HEK293 (cell line): ENCODE measurements around the gene RNF11.
"Not testable (repeated sequence)": the region's sequence is repeated elsewhere in the genome, so short reads cannot be mapped to it uniquely, and the experiment has no call there.

Experiments
- CTCF ChIA-PET: fragments of 350-600 bp; formaldehyde crosslinking; extraction: SDS; loops from one replicate; lab custom pipeline; 2021; ENCODE audit warnings: antibody characterized with exemption; lab: Yijun Ruan, JAX
- POLR2A ChIA-PET: fragments of 300-600 bp; formaldehyde crosslinking; extraction: SDS; loops from one replicate; lab custom pipeline; 2020; ENCODE audit warnings: antibody characterized with exemption, inconsistent platforms; lab: Yijun Ruan, JAX
- H3K27ac ChIP-seq: fragments of 200-500 bp; sonication (Bioruptor generic); 2 replicates; pipeline ENCODE4 v1.5.1; 2014; ENCODE audit warnings: low read depth, low read length, control low read depth, inconsistent platforms; ENCODE audit errors: extremely low read depth
- H3K36me3 ChIP-seq, 2 experiments: fragments of 200-500 bp in 1 of 2; sonication (Bioruptor generic) in 1 of 2; 1 replicate in 1 of 2; 2 replicates in 1 of 2; pipeline ENCODE4 v1.5.1; 2014 to 2017; ENCODE audit warnings: inconsistent platforms in 2 of 2, low read length in 2 of 2; ENCODE audit not compliant: control insufficient read depth in 2 of 2, insufficient read depth in 1 of 2
- H3K4me1 ChIP-seq: fragments of 200-500 bp; sonication (Bioruptor generic); 2 replicates; pipeline ENCODE4 v1.5.1; 2014; ENCODE audit warnings: mild to moderate bottlenecking, low read length, inconsistent platforms; ENCODE audit not compliant: control insufficient read depth, insufficient read depth
- H3K4me3 ChIP-seq: 2 replicates; pipeline ENCODE4 v1.5.1; 2011; ENCODE audit warnings: low read depth, mild to moderate bottlenecking, control low read depth, low read length, moderate library complexity
- H3K9me3 ChIP-seq: fragments of 200-500 bp; sonication (Bioruptor generic); 2 replicates; pipeline ENCODE4 v1.5.1; 2014; ENCODE audit warnings: low read depth, low read length, inconsistent platforms; ENCODE audit not compliant: control insufficient read depth, insufficient read depth
- AEBP2 ChIP-seq: fragments of 450-650 bp; formaldehyde crosslinking; IDR thresholded peaks from 2 replicates; pipeline ENCODE4 v1.5.1; 2016; ENCODE audit warnings: missing biosample characterization, missing genetic modification characterization, borderline replicate concordance
- KLF1 ChIP-seq: fragments of 450-650 bp; formaldehyde crosslinking; IDR thresholded peaks from 2 replicates; pipeline ENCODE4 v1.5.1; 2016; ENCODE audit warnings: missing biosample characterization, missing genetic modification characterization
- KLF7 ChIP-seq: fragments of 450-650 bp; formaldehyde crosslinking; IDR thresholded peaks from 2 replicates; pipeline ENCODE4 v1.5.1; 2016; ENCODE audit warnings: missing biosample characterization, missing genetic modification characterization, borderline replicate concordance
- PATZ1 ChIP-seq: fragments of 450-650 bp; formaldehyde crosslinking; IDR thresholded peaks from 2 replicates; pipeline ENCODE4 v1.5.1; 2016; ENCODE audit warnings: missing biosample characterization, missing genetic modification characterization
- SP7 ChIP-seq: fragments of 450-650 bp; formaldehyde crosslinking; IDR thresholded peaks from 2 replicates; pipeline ENCODE4 v1.5.1; 2016; ENCODE audit warnings: missing biosample characterization, missing genetic modification characterization
- YY2 ChIP-seq: fragments of 450-650 bp; formaldehyde crosslinking; IDR thresholded peaks from 2 replicates; pipeline ENCODE4 v1.5.1; 2016; ENCODE audit warnings: missing biosample characterization, missing genetic modification characterization
- ZBTB26 ChIP-seq: fragments of 450-650 bp; formaldehyde crosslinking; optimal IDR thresholded peaks from 2 replicates; pipeline ENCODE3; 2016; ENCODE audit warnings: missing biosample characterization, mild to moderate bottlenecking, missing genetic modification characterization
- ZNF398 ChIP-seq: fragments of 450-650 bp; formaldehyde crosslinking; IDR thresholded peaks from 2 replicates; pipeline ENCODE4 v1.5.1; 2017; ENCODE audit warnings: missing biosample characterization, missing genetic modification characterization
- ZNF404 ChIP-seq: fragments of 450-650 bp; formaldehyde crosslinking; IDR thresholded peaks from 2 replicates; pipeline ENCODE4 v1.5.1; 2017; ENCODE audit warnings: missing biosample characterization, missing genetic modification characterization
- ZNF518A ChIP-seq: fragments of 450-650 bp; formaldehyde crosslinking; conservative IDR thresholded peaks from 2 replicates; pipeline ENCODE4 v1.5.1; 2016; ENCODE audit warnings: low read depth, missing biosample characterization, missing genetic modification characterization
- ZNF585B ChIP-seq: fragments of 450-650 bp; formaldehyde crosslinking; IDR thresholded peaks from 2 replicates; pipeline ENCODE4 v1.5.1; 2016; ENCODE audit warnings: missing biosample characterization, missing genetic modification characterization
- ZNF645 ChIP-seq: fragments of 450-650 bp; formaldehyde crosslinking; IDR thresholded peaks from 2 replicates; pipeline ENCODE4; 2016; ENCODE audit warnings: missing biosample characterization, missing genetic modification characterization
- ZNF837 ChIP-seq: fragments of 450-650 bp; formaldehyde crosslinking; IDR thresholded peaks from 2 replicates; pipeline ENCODE4 v1.5.1; 2016; ENCODE audit warnings: missing biosample characterization, missing genetic modification characterization
- ZSCAN30 ChIP-seq: fragments of 450-650 bp; IDR thresholded peaks from 2 replicates; pipeline ENCODE4 v1.5.1; 2018; ENCODE audit warnings: missing biosample characterization, mild to moderate bottlenecking, missing genetic modification characterization, moderate library complexity

RNF11 gene

GRCh38 chr1:51249445-51249844, 13.4 kb downstream of the RNF11 start:
- Histone ChIP-seq H3K4me3 (no peak overlapping the region), H3K36me3 (no peaks in the 10 kb centered on the region; a peak in 1 of 3 replicates), H3K9me3 (no peaks in the 10 kb centered on the region), H3K4me1 (peaks cover 5% of the 10 kb centered on the region; the same call in 1 of the 2 replicates), H3K27ac (no peak overlapping the region)
- CTCF ChIA-PET = no interaction called here
- POLR2A ChIA-PET = no interaction called here
- TF ChIP-seq YY2 (tag by site-specific recombination) (no peak), ZNF837 (tag by site-specific recombination) (no peak), ZNF585B (tag by site-specific recombination) (no peak), ZNF518A (tag by site-specific recombination) (no peak), ZSCAN30 (tag by site-specific recombination) (no peak), KLF1 (tag by site-specific recombination) (no peak)

- H3K9me3 ChIP-seq, POLR2A ChIA-PET, H3K36me3 ChIP-seq, H3K4me3 ChIP-seq, H3K4me1 ChIP-seq, H3K27ac ChIP-seq: not testable (repeated sequence)
- CTCF ChIA-PET = interaction anchor here (0.6 kb wide), 1 partner anchor 18 kb away, joined by 3 read pairs; no protein-coding TSS in a partner anchor
These were observed 14.7 kb downstream of the RNF11 start for GRCh38 chr1:51250729-51251128.

GRCh38 chr1:51251165-51251564, 15.1 kb downstream of the RNF11 start:
- POLR2A ChIA-PET, H3K36me3 ChIP-seq, H3K4me1 ChIP-seq, CTCF ChIA-PET, H3K4me3 ChIP-seq, H3K9me3 ChIP-seq, H3K27ac ChIP-seq: not testable (repeated sequence)

GRCh38 chr1:51252366-51252765, 16.3 kb downstream of the RNF11 start:
- H3K9me3 ChIP-seq = no peaks in the 10 kb centered on the region
- POLR2A ChIA-PET = no interaction called here
- H3K4me3 ChIP-seq = no peak overlapping the region
- no peaks in the 10 kb centered on the region for H3K36me3 ChIP-seq
- H3K4me1 ChIP-seq = peaks cover 5% of the 10 kb centered on the region; the same call in 1 of the 2 replicates
- CTCF ChIA-PET = interaction anchor here (0.7 kb wide), 1 partner anchor 769 kb away, joined by 3 read pairs; no protein-coding TSS in a partner anchor
- H3K27ac ChIP-seq = no peak overlapping the region
- no peak for TF ChIP-seq ZSCAN30 (tag by site-specific recombination)
- no peak for TF ChIP-seq KLF7 (tag by site-specific recombination)
- no peak for TF ChIP-seq ZNF404 (tag by site-specific recombination)
- TF ChIP-seq ZBTB26 (tag by site-specific recombination) = no peak
- no peak for TF ChIP-seq ZNF398
- TF ChIP-seq SP7 (tag by site-specific recombination) = no peak
- TF ChIP-seq ZNF645 (tag by site-specific recombination) = no peak
- TF ChIP-seq PATZ1 (tag by site-specific recombination) = no peak
- no peak for TF ChIP-seq AEBP2
